Activated T-helper 2 cell treated with anti-CD3 and anti-CD28 coated beads, Interferon-gamma antibody, Interleukin-2, Interleukin-4, amounts not matched to agents 10 μg/mL and 5 μg/mL and 100 μg/mL, durations not matched to agents 14 hours and 24 hours and 36 hours (primary cell): ENCODE results near the gene SORCS2. TPM values are rescaled to one million over a fixed set of nuclear protein-coding genes. Genes with fewer than 3 reads are reported as not detected.

Source experiments
- DNase-seq: peaks from one replicate; pipeline ENCODE4 v3.0.0; 2021; ENCODE audit warnings: low spot score
- H3K27ac Mint-ChIP-seq: one replicate; pipeline ENCODE4 v1.8.0; 2021; ENCODE audit warnings: mixed read lengths
- H3K27me3 Mint-ChIP-seq: one replicate; pipeline ENCODE4 v1.8.0; 2021; ENCODE audit warnings: low read depth, mixed read lengths
- H3K36me3 Mint-ChIP-seq: one replicate; pipeline ENCODE4 v1.8.0; 2021; ENCODE audit warnings: low read depth, mixed read lengths
- H3K4me1 Mint-ChIP-seq: one replicate; pipeline ENCODE4 v1.8.0; 2021; ENCODE audit warnings: low read depth, mixed read lengths
- H3K4me3 Mint-ChIP-seq: one replicate; pipeline ENCODE4 v1.8.0; 2021; ENCODE audit warnings: low read depth, mild to moderate bottlenecking, moderate library complexity, mixed read lengths
- H3K9me3 Mint-ChIP-seq: one replicate; pipeline ENCODE4 v1.8.0; 2021; ENCODE audit warnings: mixed read lengths
- intact Hi-C: fragments of 100-400 bp; cut with micrococcal nuclease; formaldehyde crosslinking; loops from one replicate; pipeline ENCODE4 v1.15.1; 2023
- total RNA-seq: library from RNA; stranded (reverse); gene quantifications from 2 replicates; pipeline ENCODE4 v1.2.3, GENCODE V29; 2022

SORCS2 gene
- total RNA-seq, 1 donor from 2014 or later = 0.02 TPM

DNA sequence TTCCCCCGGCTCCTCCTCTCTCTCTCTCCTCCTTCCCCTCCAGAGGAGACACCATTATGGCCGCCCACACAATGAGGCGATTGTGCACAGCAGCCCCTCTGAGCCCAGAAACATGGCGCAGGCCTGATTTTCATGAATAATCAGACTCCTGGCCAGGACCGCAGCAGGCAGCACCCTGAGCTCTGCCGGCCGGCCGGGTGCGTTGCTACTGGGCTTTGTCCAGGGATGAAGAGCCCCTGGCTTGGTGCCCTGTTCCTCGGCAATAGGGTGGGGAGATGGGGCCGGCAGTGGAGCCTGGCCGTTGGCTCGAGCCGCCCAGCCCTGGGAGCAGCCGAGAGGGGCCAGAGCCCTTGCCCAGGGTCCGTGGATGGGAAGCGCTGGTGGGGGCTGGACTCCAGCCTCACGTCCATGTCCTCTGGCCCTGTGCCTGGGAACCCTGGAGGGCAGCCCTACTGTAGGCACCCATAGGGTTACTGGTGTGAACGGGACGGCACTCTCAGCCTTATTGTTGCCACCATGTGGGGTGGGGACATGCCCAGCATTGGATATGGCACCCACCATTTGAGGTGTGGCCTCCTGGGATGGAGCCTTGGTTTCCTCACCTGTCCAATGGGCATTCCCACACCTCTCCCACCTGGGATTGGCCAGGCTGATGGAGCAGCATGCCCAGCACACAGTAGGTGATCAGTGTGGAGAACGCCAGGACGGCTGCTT, 103.0 kb downstream of the SORCS2 start:
- H3K4me1 Mint-ChIP-seq = no peaks in the 10 kb centered on the region
- no peaks in the 10 kb centered on the region for H3K9me3 Mint-ChIP-seq
- no peak for DNase-seq
- H3K27ac Mint-ChIP-seq = no peak overlapping the region
- intact Hi-C loops = no loop called here
- H3K36me3 Mint-ChIP-seq = no peaks in the 10 kb centered on the region
- H3K27me3 Mint-ChIP-seq = no peaks in the 10 kb centered on the region
- H3K4me3 Mint-ChIP-seq = no peak overlapping the region

DNA sequence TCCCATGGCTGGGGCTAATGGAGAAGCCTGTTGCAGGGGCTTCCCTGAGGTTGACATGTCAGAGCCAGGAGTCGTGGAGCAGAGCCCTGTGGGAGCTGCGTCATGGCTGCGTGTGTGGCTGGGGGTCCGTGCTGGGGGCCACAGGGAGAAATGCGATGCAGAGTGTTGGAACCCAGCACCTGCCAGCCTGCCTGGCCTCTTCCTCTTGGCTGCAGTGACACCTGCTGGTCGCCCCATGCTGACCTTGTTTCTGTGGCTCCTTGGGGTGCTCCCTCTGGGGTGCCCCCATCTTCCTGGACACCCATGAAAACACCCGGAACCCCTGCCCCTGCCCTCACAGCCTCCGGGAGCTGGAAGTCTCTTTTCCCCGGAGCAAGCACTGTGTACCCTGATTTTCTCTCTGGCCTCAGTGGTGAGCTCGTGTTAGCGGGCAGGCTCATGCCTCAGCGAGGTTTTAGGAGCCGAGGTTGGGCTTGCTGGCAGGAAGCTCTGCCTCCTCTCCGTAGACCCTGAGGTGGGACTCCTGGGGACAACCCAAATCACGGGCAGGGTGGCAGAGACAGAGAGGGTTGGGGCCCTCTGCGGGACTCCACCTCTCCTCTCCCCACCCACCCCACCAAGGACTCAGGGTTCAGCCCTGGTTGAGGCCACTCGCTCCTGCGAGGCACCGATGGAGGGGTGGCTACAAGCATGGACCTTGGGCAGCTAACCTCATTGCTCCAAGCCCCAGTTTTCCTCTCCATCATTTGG, 103.7 kb downstream of the SORCS2 start:
- Mint-ChIP-seq H3K9me3 (no peaks in the 10 kb centered on the region), H3K4me3 (no peak overlapping the region), H3K27ac (no peak overlapping the region), H3K4me1 (no peaks in the 10 kb centered on the region), H3K27me3 (no peaks in the 10 kb centered on the region), H3K36me3 (no peaks in the 10 kb centered on the region)
- intact Hi-C loops = no loop called here
- DNase-seq = no peak

DNA sequence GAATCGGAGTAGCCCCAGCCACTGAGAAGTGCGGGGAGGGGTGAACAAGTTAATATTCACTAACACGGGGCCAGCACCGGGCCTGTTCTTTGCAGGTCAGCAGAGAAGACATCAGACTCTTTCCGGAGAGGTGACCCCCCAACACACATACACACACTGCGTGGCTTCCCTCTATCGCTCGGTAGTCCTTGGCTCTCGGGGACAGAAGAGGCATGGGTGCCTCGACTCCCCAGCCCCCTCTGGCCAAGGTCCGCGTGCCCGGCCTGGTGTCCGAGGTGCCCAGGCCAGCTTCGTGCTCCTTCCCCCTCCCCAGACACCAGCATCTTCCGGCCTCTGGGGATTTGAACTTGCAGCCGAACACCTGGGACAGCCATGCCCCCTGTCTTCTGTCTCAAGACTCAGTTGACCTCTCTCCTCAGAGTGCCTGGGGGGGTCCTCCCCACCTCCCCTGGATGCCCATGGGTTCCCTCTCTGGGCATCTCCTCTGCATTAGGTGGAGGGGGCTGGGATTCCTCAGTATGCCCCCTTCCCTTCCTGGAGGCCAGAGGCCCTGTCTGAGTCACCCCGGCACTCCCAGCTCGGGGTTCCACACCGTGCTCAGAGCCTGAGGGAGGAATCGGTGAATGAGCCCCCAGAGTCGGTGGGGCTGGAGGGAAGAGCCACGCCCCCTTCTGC, 104.5 kb downstream of the SORCS2 start:
- intact Hi-C loops = no loop called here
- H3K4me3 Mint-ChIP-seq = no peak overlapping the region
- H3K9me3 Mint-ChIP-seq = no peaks in the 10 kb centered on the region
- no peaks in the 10 kb centered on the region for H3K36me3 Mint-ChIP-seq
- H3K27ac Mint-ChIP-seq = no peak overlapping the region
- no peak for DNase-seq
- no peaks in the 10 kb centered on the region for H3K4me1 Mint-ChIP-seq
- H3K27me3 Mint-ChIP-seq = no peaks in the 10 kb centered on the region

DNA sequence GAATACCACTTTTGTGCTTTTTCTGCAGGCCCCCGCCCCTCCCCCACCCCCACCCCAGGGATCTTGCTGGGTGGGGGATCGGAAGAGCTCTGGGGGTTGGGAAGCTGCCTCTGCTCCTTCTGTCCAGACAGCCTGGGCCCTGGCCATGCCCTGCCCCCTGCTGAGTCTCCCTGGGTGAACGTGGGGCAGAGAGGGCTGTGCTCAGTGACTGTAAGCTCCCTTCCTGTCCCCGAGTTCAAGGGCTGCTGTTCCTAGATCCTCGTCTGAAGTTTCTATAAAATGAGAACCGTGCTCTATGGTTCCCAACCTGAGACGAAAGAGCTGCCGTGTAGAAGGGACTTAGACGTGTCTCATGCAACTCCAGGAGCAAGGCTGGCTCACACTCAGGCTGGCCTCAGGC, 105.0 kb downstream of the SORCS2 start:
- H3K4me1 Mint-ChIP-seq = no peaks in the 10 kb centered on the region
- intact Hi-C loops = no loop called here
- no peaks in the 10 kb centered on the region for H3K27me3 Mint-ChIP-seq
- no peaks in the 10 kb centered on the region for H3K36me3 Mint-ChIP-seq
- H3K27ac Mint-ChIP-seq = no peak overlapping the region
- no peaks in the 10 kb centered on the region for H3K9me3 Mint-ChIP-seq
- DNase-seq = no peak
- no peak overlapping the region for H3K4me3 Mint-ChIP-seq

DNA sequence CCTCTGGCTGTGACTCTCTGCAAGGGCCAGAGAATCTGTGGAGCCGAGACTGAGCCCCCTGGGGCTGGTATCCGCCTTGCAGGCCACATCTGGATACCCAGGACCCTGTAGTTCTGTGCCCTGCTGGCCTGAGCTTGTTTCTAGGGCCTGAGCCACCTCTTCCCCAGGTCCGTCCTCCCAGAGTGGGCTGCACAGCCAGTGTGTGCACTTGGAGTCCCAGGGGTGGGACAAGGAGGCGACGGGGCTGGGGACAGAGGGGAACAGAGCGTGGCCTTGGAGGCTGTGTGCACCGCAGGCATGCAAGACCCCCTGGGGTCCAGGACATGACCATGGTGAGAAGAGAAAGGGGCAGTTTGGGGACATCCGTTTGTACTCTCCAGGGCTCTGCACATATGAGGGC, 105.5 kb downstream of the SORCS2 start:
- no peaks in the 10 kb centered on the region for H3K36me3 Mint-ChIP-seq
- no peaks in the 10 kb centered on the region for H3K9me3 Mint-ChIP-seq
- H3K4me1 Mint-ChIP-seq = no peaks in the 10 kb centered on the region
- H3K27ac Mint-ChIP-seq = no peak overlapping the region
- intact Hi-C loops = no loop called here
- no peaks in the 10 kb centered on the region for H3K27me3 Mint-ChIP-seq
- no peak for DNase-seq
- no peak overlapping the region for H3K4me3 Mint-ChIP-seq

DNA sequence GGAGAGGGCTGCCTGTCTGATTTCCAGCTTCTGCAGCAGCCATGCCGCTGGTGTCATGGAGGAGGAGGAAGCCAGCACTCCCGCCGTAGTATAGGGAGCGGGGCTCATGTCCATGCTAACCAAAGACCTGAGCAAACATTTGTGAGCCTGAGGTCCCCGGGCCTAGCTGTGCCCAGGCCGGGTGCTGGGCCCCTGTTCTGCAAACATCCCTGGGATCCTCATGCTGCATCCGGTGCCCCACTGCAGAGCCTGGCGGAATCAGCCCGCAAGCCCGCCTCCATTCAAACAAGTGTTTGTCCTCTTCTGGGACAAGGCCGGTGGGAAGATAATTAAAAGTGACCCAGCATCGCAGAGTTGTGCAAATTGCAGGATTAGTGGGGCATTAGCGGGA, 106.3 kb downstream of the SORCS2 start:
- no peak overlapping the region for H3K27ac Mint-ChIP-seq
- no peak for DNase-seq
- H3K4me1 Mint-ChIP-seq = no peaks in the 10 kb centered on the region
- intact Hi-C loops = no loop called here
- H3K27me3 Mint-ChIP-seq = no peaks in the 10 kb centered on the region
- H3K4me3 Mint-ChIP-seq = no peak overlapping the region
- no peaks in the 10 kb centered on the region for H3K36me3 Mint-ChIP-seq
- H3K9me3 Mint-ChIP-seq = no peaks in the 10 kb centered on the region

DNA sequence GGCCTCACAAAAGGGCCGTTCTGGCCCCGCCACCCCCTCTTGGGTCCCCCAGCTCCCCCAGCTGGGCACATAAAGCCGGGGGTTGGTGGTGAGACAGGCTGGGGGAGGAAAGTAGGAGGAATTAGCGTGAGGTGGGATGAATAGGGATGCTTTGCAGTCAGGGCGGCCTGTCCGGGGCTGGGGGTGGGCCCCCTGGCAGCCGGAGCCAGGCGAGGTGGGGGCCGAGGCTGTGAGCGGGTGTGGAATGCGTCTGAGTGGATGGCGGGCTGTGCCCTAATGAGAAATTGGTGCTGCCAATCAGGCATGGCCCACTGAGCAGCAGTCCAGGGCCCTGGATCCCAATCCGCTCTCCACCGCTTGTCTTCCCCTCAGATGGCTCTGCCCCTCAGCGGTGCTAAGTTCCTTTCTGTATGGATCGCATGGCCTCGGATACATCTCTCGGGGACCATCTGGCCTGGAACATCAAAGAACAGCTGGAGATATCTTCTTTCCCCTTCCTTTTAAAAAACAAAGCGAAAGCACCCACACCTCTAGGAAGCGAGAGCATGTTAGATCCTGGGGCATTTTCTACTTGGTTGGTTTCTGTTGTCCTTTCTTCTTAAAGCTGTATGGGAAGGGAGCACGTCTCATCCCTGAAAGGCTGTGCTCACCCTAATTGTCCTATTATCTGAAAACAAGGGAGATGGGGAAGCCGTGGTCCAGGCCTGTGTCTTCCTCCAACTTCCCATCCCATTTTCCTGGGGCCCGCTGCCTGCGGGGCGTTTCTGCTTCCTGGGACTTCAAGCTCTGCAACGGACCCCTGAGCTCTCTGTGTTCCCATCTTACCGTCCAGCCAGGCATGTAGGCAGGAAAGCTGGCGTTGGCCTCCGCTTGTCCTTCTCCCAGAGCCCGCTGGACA, 106.9 kb downstream of the SORCS2 start:
- no peak for DNase-seq
- no peak overlapping the region for H3K27ac Mint-ChIP-seq
- H3K27me3 Mint-ChIP-seq = no peaks in the 10 kb centered on the region
- H3K9me3 Mint-ChIP-seq = no peaks in the 10 kb centered on the region
- no peak overlapping the region for H3K4me3 Mint-ChIP-seq
- H3K36me3 Mint-ChIP-seq = no peaks in the 10 kb centered on the region
- H3K4me1 Mint-ChIP-seq = no peaks in the 10 kb centered on the region
- intact Hi-C loops = no loop called here

DNA sequence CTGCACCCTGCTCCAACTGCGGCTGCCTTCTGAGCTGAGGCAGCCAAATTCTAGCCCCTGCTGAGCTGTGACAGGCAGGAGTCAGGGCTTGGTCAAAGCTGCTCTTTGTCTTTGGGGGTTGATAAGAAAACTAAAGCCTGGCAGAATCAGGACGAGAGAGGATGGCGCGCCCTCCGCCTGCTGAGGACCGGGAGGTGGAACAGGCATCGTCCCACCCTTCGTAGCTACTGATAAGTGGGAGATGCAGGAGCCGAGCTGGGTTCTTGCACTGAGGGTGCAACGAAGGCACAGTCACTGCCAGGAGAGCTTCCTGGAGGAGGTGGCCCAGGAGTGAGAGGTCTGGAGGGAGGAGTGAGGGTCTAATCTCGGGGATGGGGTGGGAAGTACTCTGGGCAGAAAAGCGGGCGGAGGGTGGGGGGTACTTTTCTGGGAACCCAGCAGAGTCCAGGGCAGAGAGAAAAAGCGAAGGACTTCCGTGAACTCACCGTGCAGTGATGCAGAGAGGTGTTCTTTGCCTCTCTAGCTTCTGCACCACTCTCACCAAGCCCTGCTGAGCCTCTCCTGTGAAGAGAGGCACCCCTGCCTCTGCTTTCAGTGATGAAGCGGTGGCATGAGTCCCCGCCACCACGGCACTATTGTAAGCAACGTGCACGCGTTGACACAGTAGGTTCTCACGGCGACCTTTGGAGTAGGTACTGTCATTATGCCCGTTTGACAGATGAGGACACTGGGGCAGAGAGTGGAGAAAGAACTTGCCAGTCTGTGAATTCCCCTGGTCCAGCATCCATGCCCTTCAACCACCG, 107.8 kb downstream of the SORCS2 start:
- no peaks in the 10 kb centered on the region for H3K27me3 Mint-ChIP-seq
- no peaks in the 10 kb centered on the region for H3K9me3 Mint-ChIP-seq
- H3K4me3 Mint-ChIP-seq = no peak overlapping the region
- no peaks in the 10 kb centered on the region for H3K4me1 Mint-ChIP-seq
- H3K27ac Mint-ChIP-seq = no peak overlapping the region
- DNase-seq = no peak
- intact Hi-C loops = no loop called here
- no peaks in the 10 kb centered on the region for H3K36me3 Mint-ChIP-seq

DNA sequence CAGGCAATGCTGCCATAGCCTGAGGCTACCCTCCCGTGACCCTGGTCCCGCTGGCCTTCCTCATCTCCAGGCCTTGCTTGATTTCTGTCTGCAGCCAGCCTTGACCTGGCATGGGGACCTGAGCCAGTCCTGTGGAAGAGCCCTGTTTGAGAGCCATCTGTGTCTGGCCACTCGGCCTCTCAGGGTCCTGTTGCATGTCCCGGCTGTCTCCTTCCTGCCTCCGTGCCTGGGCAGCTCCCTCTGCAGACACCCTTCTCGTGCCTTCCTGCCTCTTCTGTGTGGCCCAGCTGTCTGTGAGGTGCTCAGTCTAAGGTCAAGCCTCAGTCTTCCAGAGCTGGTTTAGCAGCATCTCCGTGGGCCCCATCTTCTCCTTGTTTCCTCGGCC, 108.4 kb downstream of the SORCS2 start:
- Mint-ChIP-seq H3K4me1 (no peaks in the 10 kb centered on the region), H3K27me3 (no peaks in the 10 kb centered on the region), H3K4me3 (no peak overlapping the region), H3K36me3 (no peaks in the 10 kb centered on the region), H3K27ac (no peak overlapping the region), H3K9me3 (no peaks in the 10 kb centered on the region)
- no peak for DNase-seq
- intact Hi-C loops = no loop called here

DNA sequence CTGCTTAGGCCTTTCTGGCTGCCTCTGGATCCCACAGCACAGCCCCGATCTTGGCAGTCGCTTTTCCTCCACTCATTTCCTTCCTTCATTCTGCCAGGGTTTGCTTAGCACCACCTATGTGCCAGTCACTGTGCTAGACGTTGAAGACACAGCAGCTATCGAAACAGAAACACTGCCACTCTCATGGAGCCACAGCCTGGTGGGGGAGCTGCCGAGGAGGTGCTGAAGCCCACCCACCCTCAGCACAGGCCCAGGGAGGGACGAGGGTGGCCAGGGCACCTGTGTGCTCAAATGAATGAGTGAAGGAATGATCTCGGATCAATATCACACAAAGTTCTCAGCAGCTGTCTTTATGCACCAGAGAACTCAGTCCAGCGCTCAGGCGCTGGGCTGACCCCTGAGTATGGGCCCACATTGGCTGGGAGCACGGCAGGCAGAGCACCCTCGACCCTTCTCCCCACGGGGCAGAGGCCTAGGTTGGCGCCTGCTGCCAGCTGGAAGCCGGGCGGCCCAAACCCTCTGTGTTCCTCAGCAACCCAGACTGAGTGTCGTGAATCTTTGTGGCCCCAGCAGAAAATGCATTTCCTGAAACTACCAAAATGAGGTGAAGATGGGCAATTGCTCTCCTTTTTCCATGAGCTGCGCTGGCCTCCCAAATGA, 108.9 kb downstream of the SORCS2 start:
- Mint-ChIP-seq H3K4me3 (no peak overlapping the region), H3K4me1 (no peaks in the 10 kb centered on the region), H3K27me3 (no peaks in the 10 kb centered on the region), H3K27ac (no peak overlapping the region), H3K36me3 (no peaks in the 10 kb centered on the region), H3K9me3 (no peaks in the 10 kb centered on the region)
- DNase-seq = no peak
- intact Hi-C loops = no loop called here

DNA sequence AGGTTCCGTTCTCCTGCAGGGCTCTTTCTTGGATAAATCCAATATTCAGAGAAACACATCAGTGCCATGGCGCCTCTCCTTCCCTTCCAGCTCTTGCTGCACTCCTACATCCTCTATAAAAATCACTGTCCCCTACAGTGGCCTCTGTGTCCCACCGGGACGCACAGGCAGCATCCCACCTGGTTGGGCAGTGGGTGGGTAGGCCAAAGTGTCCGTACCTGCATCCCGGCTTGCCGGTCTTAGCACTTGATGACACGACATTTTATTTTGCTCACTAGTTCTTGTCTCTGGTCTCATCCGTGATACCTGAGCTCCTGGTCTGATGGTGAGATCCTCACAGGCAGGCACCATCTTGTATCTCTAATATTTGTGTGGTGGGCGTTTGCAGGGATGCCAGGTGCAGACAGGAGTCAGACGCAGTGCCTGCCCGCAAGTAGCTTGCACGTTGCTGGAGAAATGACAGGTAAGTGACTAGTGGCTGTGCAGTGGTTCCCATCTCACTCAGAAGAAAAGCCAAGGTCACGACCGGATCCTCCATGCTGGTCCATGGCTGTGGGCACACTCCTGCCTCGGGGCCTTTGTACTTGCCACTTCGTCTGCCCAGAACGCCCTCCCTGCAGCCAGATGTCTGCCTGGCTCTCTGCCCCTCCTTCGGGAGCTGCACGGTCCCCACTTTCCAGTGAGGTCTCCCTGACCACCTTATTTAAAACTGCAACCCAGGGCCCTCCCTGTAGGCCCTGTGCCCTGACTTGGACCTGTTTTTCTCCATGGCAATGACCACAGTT, 109.7 kb downstream of the SORCS2 start:
- Mint-ChIP-seq H3K4me1 (no peaks in the 10 kb centered on the region), H3K27ac (no peak overlapping the region), H3K27me3 (no peaks in the 10 kb centered on the region), H3K36me3 (no peaks in the 10 kb centered on the region), H3K9me3 (no peaks in the 10 kb centered on the region), H3K4me3 (no peak overlapping the region)
- no peak for DNase-seq
- intact Hi-C loops = no loop called here
